WERI-Rb-1 (cell line): Measurements from ENCODE around the gene RIN2.

ENCODE experiments used
- DNase-seq: peaks from one replicate; pipeline ENCODE4 v3.0.0-alpha.2; 2020
- H3K27ac ChIP-seq: fragments of 250-450 bp; sonication (Bioruptor Pico); 2 replicates; pipeline ENCODE4 v1.5.1; 2020; ENCODE audit warnings: mild to moderate bottlenecking, moderate library complexity
- H3K27me3 ChIP-seq: fragments of 250-450 bp; sonication (Bioruptor Pico); 2 replicates; pipeline ENCODE4 v1.5.1; 2021; ENCODE audit warnings: mild to moderate bottlenecking, low read depth, moderate library complexity; ENCODE audit not compliant: insufficient read depth, severe bottlenecking
- H3K36me3 ChIP-seq: fragments of 250-450 bp; sonication (Bioruptor Pico); 2 replicates; pipeline ENCODE4 v1.5.1; 2020; ENCODE audit warnings: mild to moderate bottlenecking, moderate library complexity
- H3K4me3 ChIP-seq: 2 replicates; pipeline ENCODE4 v1.5.1; 2011; ENCODE audit warnings: low read depth, mild to moderate bottlenecking, control low read depth, low read length
- H3K9me3 ChIP-seq: fragments of 250-450 bp; sonication (Bioruptor Pico); 2 replicates; pipeline ENCODE4 v1.5.1; 2021; ENCODE audit warnings: mild to moderate bottlenecking, moderate library complexity; ENCODE audit not compliant: severe bottlenecking
- TF ChIP-seq, protein P1 (sequence below): IDR thresholded peaks from 2 replicates; pipeline ENCODE4 v1.5.1; 2011; ENCODE audit warnings: low read depth, mild to moderate bottlenecking, control low read depth, inconsistent platforms, low read length

Gene RIN2

GRCh38 chr20:19806806-19807190, 48.7 kb downstream of the RIN2 start:
- no peak for DNase-seq
- no peaks in the 10 kb centered on the region for H3K36me3 ChIP-seq
- H3K4me3 ChIP-seq: no peak overlapping the region
- no peaks in the 10 kb centered on the region for H3K9me3 ChIP-seq
- H3K27ac ChIP-seq: no peak overlapping the region
- no peaks in the 10 kb centered on the region for H3K27me3 ChIP-seq
- TF ChIP-seq, protein P1, sequence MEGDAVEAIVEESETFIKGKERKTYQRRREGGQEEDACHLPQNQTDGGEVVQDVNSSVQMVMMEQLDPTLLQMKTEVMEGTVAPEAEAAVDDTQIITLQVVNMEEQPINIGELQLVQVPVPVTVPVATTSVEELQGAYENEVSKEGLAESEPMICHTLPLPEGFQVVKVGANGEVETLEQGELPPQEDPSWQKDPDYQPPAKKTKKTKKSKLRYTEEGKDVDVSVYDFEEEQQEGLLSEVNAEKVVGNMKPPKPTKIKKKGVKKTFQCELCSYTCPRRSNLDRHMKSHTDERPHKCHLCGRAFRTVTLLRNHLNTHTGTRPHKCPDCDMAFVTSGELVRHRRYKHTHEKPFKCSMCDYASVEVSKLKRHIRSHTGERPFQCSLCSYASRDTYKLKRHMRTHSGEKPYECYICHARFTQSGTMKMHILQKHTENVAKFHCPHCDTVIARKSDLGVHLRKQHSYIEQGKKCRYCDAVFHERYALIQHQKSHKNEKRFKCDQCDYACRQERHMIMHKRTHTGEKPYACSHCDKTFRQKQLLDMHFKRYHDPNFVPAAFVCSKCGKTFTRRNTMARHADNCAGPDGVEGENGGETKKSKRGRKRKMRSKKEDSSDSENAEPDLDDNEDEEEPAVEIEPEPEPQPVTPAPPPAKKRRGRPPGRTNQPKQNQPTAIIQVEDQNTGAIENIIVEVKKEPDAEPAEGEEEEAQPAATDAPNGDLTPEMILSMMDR: no peak

DNA sequence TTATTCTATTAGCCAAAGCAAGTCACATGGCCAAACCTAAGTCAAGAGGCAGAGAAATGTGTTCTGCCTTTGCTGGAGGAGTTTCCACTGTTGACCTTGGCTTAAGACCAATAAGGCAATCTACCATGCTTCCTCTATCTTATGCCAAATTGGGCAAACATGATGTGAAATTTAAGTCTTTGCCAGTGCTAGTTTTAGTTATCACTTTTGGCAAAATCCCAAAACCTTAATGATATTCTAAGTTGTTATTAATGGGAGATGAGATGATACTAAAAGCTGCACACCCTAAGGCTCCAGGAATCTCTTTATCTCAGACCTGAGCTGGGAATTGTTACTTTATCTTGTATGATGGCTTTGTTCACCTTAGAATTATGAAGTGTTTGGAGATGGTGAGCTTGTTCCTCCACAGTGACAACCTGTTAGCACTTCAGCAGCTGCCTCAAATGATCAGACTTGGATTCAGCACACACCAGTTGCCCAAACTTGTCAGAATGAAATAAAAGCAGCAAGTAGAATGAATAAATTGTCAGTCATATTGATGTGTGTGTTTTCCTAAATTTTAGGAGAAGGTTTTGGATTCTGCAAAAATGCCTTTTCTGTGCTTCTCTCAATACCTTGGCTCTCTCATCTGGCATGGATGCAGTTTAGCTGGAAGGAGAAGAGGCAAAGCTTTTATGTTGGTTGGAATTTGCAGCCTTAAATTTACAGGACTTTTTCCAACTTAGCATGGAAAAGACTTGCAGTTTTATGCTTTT, 49.3 kb downstream of the RIN2 start:
- TF ChIP-seq, protein P1: no peak
- DNase-seq: no peak
- Histone ChIP-seq H3K27ac (no peak overlapping the region), H3K36me3 (no peaks in the 10 kb centered on the region), H3K4me3 (no peak overlapping the region), H3K9me3 (no peaks in the 10 kb centered on the region), H3K27me3 (no peaks in the 10 kb centered on the region)
